Small intestine (tissue), 7 donors: ENCODE data around the gene DOCK8. TPM values are rescaled to one million over a fixed set of nuclear protein-coding genes. Genes with fewer than 3 reads are reported as not detected.

Source experiments
- DNase-seq, 2 donors: peaks; one replicate each; pipeline versions ENCODE4 v3.0.0 to v3.0.0-alpha.2; 2013
- FAIRE-seq: peaks from 2 replicates; lab custom pipeline; 2012; peaks lifted over from hg19 to GRCh38; lab: Jason Lieb, UNC
- H3K27ac ChIP-seq, 3 donors: one replicate each; pipeline ENCODE4 v1.5.1; 2013; ENCODE audit warnings: low read length in 2 of 3, mild to moderate bottlenecking in 2 of 3, control low read depth in 1 of 3, inconsistent platforms in 1 of 3, low read depth in 1 of 3, moderate library complexity in 1 of 3
- H3K27me3 ChIP-seq, 3 donors: one replicate each; pipeline ENCODE4 v1.6.1; 2013; ENCODE audit warnings: low read length in 3 of 3, inconsistent platforms in 1 of 3; ENCODE audit not compliant: control insufficient read depth in 3 of 3, insufficient read depth in 3 of 3
- H3K36me3 ChIP-seq, 3 donors: one replicate each; pipeline ENCODE4 v1.6.1; 2013; ENCODE audit warnings: low read length in 3 of 3, inconsistent platforms in 1 of 3, low read depth in 1 of 3, mild to moderate bottlenecking in 1 of 3, moderate library complexity in 1 of 3; ENCODE audit not compliant: control insufficient read depth in 3 of 3, insufficient read depth in 2 of 3
- H3K4me1 ChIP-seq, 3 donors: one replicate each; pipeline ENCODE4 v1.6.1; 2013; ENCODE audit warnings: low read length in 2 of 3, inconsistent platforms in 1 of 3, low read depth in 1 of 3, mild to moderate bottlenecking in 1 of 3, moderate library complexity in 1 of 3; ENCODE audit not compliant: control insufficient read depth in 3 of 3, insufficient read depth in 2 of 3
- H3K4me3 ChIP-seq, 3 donors: one replicate each; pipeline ENCODE4 v1.5.1; 2013; ENCODE audit warnings: low read length in 3 of 3, control low read depth in 1 of 3, inconsistent platforms in 1 of 3, low read depth in 1 of 3, mild to moderate bottlenecking in 1 of 3, moderate library complexity in 1 of 3
- H3K9me3 ChIP-seq, 2 donors: one replicate each; pipeline ENCODE4 v1.6.1; 2013; ENCODE audit warnings: low read depth in 1 of 2, low read length in 1 of 2; ENCODE audit not compliant: control insufficient read depth in 2 of 2, insufficient read depth in 1 of 2
- WGBS, 3 donors: extraction: QIAGEN DNeasy Blood & Tissue Kit; methylation state at CpG; one replicate each; pipeline ENCODE4 v1.1.7; 2013; 5-methylcytosine and 5-hydroxymethylcytosine counted together
- polyA plus RNA-seq, 4 donors: library from polyadenylated mRNA; stranded (reverse) in 3 of 4; unstranded in 1 of 4; fragments of 200-250 nt in 3 of 4; fragments of 120-200 nt in 1 of 4; gene quantifications; one replicate each; pipeline versions ENCODE4 v1.2.1 to v1.2.3, GENCODE V29; 2013
- donor health status: healthy with polysubstance abuse.
- donor health status: control.
- donor health status: control.
- donor health status: Bipolar disorder and iron deficiency.
- donor health status: healthy.

Gene DOCK8
- polyA plus RNA-seq, 4 donors, result 2.2 to 20.8 (median 3.8) TPM

- no peaks in the 10 kb centered on the region for H3K9me3 ChIP-seq
- WGBS, 3 donors, result 54 to 83% (median 70%) methylated on average over 5 of the region's 5 CpGs
- DNase-seq (no peak), FAIRE-seq (no peak)
- no peak overlapping the region for H3K27ac ChIP-seq
- H3K4me1 ChIP-seq, result no peaks in the 10 kb centered on the region
- no peaks in the 10 kb centered on the region for H3K36me3 ChIP-seq
- H3K4me3 ChIP-seq, result no peak overlapping the region
- H3K27me3 ChIP-seq, result no peaks in the 10 kb centered on the region
Measured at GRCh38 chr9:303502-303901, 88.8 kb downstream of the DOCK8 start.

GRCh38 chr9:304106-304505 lies 89.4 kb downstream of the DOCK8 start:
- no peaks in the 10 kb centered on the region for H3K9me3 ChIP-seq
- DNase-seq (no peak), FAIRE-seq (no peak)
- no peak overlapping the region for H3K4me3 ChIP-seq
- no peaks in the 10 kb centered on the region for H3K27me3 ChIP-seq
- no peaks in the 10 kb centered on the region for H3K4me1 ChIP-seq
- WGBS, 3 donors, result 78 to 83% (median 79%) methylated on average over 4 of the region's 4 CpGs
- H3K36me3 ChIP-seq, result no peaks in the 10 kb centered on the region
- H3K27ac ChIP-seq, result no peak overlapping the region

GRCh38 chr9:304519-305185 lies 90.0 kb downstream of the DOCK8 start:
- H3K27ac ChIP-seq, result no peak overlapping the region
- no peak for FAIRE-seq
- no peak overlapping the region for H3K4me3 ChIP-seq

GRCh38 chr9:306907-307306 lies 92.2 kb downstream of the DOCK8 start:
- FAIRE-seq (no peak), DNase-seq (peak in 1 of 2 donors; percentile 51)
- Histone ChIP-seq H3K27me3 (no peaks in the 10 kb centered on the region), H3K9me3 (no peaks in the 10 kb centered on the region), H3K4me3 (no peak overlapping the region), H3K4me1 (peaks cover 0 to 6% (median 0%) of the 10 kb centered on the region in 3 donors), H3K36me3 (no peaks in the 10 kb centered on the region), H3K27ac (no peak overlapping the region)
- 73 to 79% (median 79%) methylated on average over 7 of the region's 7 CpGs for WGBS, 3 donors

More at GRCh38 chr9:304519-305185, 90.0 kb downstream of the DOCK8 start:
- DNase-seq, result no peak
- Histone ChIP-seq H3K27me3 (no peaks in the 10 kb centered on the region), H3K9me3 (no peaks in the 10 kb centered on the region), H3K4me1 (no peaks in the 10 kb centered on the region), H3K36me3 (no peaks in the 10 kb centered on the region)
- WGBS, 3 donors, result 67 to 75% (median 74%) methylated on average over 10 of the region's 10 CpGs

GRCh38 chr9:311841-312240 lies 97.2 kb downstream of the DOCK8 start:
- H3K4me1 ChIP-seq, result peaks cover 0 to 19% (median 0%) of the 10 kb centered on the region in 3 donors
- FAIRE-seq (no peak), DNase-seq (peak; percentile 7 to 80)

GRCh38 chr9:312596-313320 lies 98.1 kb downstream of the DOCK8 start:
- no peaks in the 10 kb centered on the region for H3K27me3 ChIP-seq
- FAIRE-seq, result no peak
- H3K9me3 ChIP-seq, result no peaks in the 10 kb centered on the region
- no peak for DNase-seq
- peak overlapping the region in 1 of 3 donors; percentile 71 for H3K27ac ChIP-seq
- peaks cover 0 to 3% (median 0%) of the 10 kb centered on the region in 3 donors for H3K36me3 ChIP-seq
- 65 to 73% (median 70%) methylated on average over 7 of the region's 7 CpGs for WGBS, 3 donors
- H3K4me3 ChIP-seq, result no peak overlapping the region
- H3K4me1 ChIP-seq, result peaks cover 0 to 19% (median 0%) of the 10 kb centered on the region in 3 donors

More at GRCh38 chr9:311841-312240, 97.2 kb downstream of the DOCK8 start:
- peak overlapping the region in 1 of 3 donors; percentile 71 for H3K27ac ChIP-seq
- no peaks in the 10 kb centered on the region for H3K9me3 ChIP-seq
- 54 to 63% (median 62%) methylated on average over 14 of the region's 14 CpGs for WGBS, 3 donors
- H3K36me3 ChIP-seq, result peaks cover 0 to 3% (median 0%) of the 10 kb centered on the region in 3 donors
- no peak overlapping the region for H3K4me3 ChIP-seq
- no peaks in the 10 kb centered on the region for H3K27me3 ChIP-seq

- Histone ChIP-seq H3K36me3 (peaks cover 0 to 3% (median 0%) of the 10 kb centered on the region in 3 donors), H3K4me3 (no peak overlapping the region), H3K4me1 (peaks cover 0 to 16% (median 0%) of the 10 kb centered on the region in 3 donors), H3K9me3 (no peaks in the 10 kb centered on the region), H3K27me3 (no peaks in the 10 kb centered on the region), H3K27ac (no peak overlapping the region)
- DNase-seq (no peak), FAIRE-seq (no peak)
- WGBS, 3 donors, result 74 to 94% (median 83%) methylated on average over 2 of the region's 2 CpGs
Measured at GRCh38 chr9:316382-316965, 101.8 kb downstream of the DOCK8 start.

- Histone ChIP-seq H3K36me3 (no peaks in the 10 kb centered on the region), H3K27me3 (no peaks in the 10 kb centered on the region), H3K9me3 (no peaks in the 10 kb centered on the region), H3K4me3 (no peak overlapping the region), H3K27ac (no peak overlapping the region), H3K4me1 (no peaks in the 10 kb centered on the region)
- no peak for FAIRE-seq
- no peak for DNase-seq
- WGBS, 3 donors, result 88 to 97% (median 90%) methylated on average over 4 of the region's 4 CpGs
Measured at GRCh38 chr9:318646-319045, 104.0 kb downstream of the DOCK8 start.
